ENCODE measurements around the gene RAPGEF6.

Gene RAPGEF6

GRCh38 chr5:131581702-131582101 lies 53.3 kb downstream of the RAPGEF6 start:
- H3K4me3 ChIP-seq (ENCODE audit: control insufficient read depth, low read depth, low read length) = no peak overlapping the region
- no peak for DNase-seq (ENCODE audit: low read depth)
- TF ChIP-seq CTCF (conservative IDR thresholded peaks at IDR 0.05; ENCODE audit: control insufficient read depth, insufficient read depth, low read depth, low read length) = no peak

- no peak for DNase-seq (ENCODE audit: low read depth)
- H3K4me3 ChIP-seq (ENCODE audit: control insufficient read depth, low read depth, low read length) = no peak overlapping the region
- no peak for TF ChIP-seq CTCF (conservative IDR thresholded peaks at IDR 0.05; ENCODE audit: control insufficient read depth, insufficient read depth, low read depth, low read length)
These were observed 54.9 kb downstream of the RAPGEF6 start for GRCh38 chr5:131579917-131580671.

- H3K4me3 ChIP-seq (ENCODE audit: control insufficient read depth, low read depth, low read length) = no peak overlapping the region
- TF ChIP-seq CTCF (conservative IDR thresholded peaks at IDR 0.05; ENCODE audit: control insufficient read depth, insufficient read depth, low read depth, low read length) = no peak
- no peak for DNase-seq (ENCODE audit: low read depth)
These were observed 59.3 kb downstream of the RAPGEF6 start for GRCh38 chr5:131575660-131576227.

GRCh38 chr5:131571669-131572168 lies 63.3 kb downstream of the RAPGEF6 start:
- no peak overlapping the region for H3K4me3 ChIP-seq (ENCODE audit: control insufficient read depth, low read depth, low read length)
- DNase-seq (ENCODE audit: low read depth) = no peak
- TF ChIP-seq CTCF (conservative IDR thresholded peaks at IDR 0.05; ENCODE audit: control insufficient read depth, insufficient read depth, low read depth, low read length) = no peak

GRCh38 chr5:131570757-131571156 lies 64.3 kb downstream of the RAPGEF6 start:
- no peak for TF ChIP-seq CTCF (conservative IDR thresholded peaks at IDR 0.05; ENCODE audit: control insufficient read depth, insufficient read depth, low read depth, low read length)
- no peak overlapping the region for H3K4me3 ChIP-seq (ENCODE audit: control insufficient read depth, low read depth, low read length)
- no peak for DNase-seq (ENCODE audit: low read depth)

- DNase-seq (ENCODE audit: low read depth) = no peak
- TF ChIP-seq CTCF (conservative IDR thresholded peaks at IDR 0.05; ENCODE audit: control insufficient read depth, insufficient read depth, low read depth, low read length) = no peak
- no peak overlapping the region for H3K4me3 ChIP-seq (ENCODE audit: control insufficient read depth, low read depth, low read length)
These were observed 70.8 kb downstream of the RAPGEF6 start for GRCh38 chr5:131564229-131564652.

All from fibroblast of mammary gland (primary cell).